Sigmoid colon (tissue), 7 donors: ENCODE measurements around the gene TRIM3. TPM values are rescaled to one million over a fixed set of nuclear protein-coding genes. Genes with fewer than 3 reads are reported as not detected.

Source experiments
- DNase-seq: peaks from one replicate; pipeline ENCODE4 v3.0.0-alpha.2; 2019
- H3K27ac ChIP-seq, 4 donors: fragments of 200-600 bp; sonication (generic); one replicate each; pipeline ENCODE4 v1.5.1; 2016 to 2019; ENCODE audit warnings: mild to moderate bottlenecking in 1 of 4
- H3K27me3 ChIP-seq, 3 donors: fragments of 200-600 bp; sonication (generic); one replicate each; pipeline ENCODE4 v1.5.1; 2019; ENCODE audit warnings: mild to moderate bottlenecking in 1 of 3
- H3K36me3 ChIP-seq, 4 donors: fragments of 200-600 bp; sonication (generic); one replicate each; pipeline ENCODE4 v1.5.1; 2016 to 2019
- H3K4me1 ChIP-seq, 4 donors: fragments of 200-600 bp; sonication (generic); one replicate each; pipeline ENCODE4 v1.5.1; 2017 to 2019
- H3K4me3 ChIP-seq, 4 donors: fragments of 200-600 bp; sonication (generic); one replicate each; pipeline ENCODE4 v1.5.1; 2017 to 2019; ENCODE audit warnings: mild to moderate bottlenecking in 2 of 4, moderate library complexity in 1 of 4
- H3K9me3 ChIP-seq, 4 donors: fragments of 200-600 bp in 3 of 4; sonication (generic) in 3 of 4; one replicate each; pipeline versions ENCODE4 v1.5.1 to v1.6.1; 2013 to 2019
- CTCF ChIP-seq, 4 experiments: fragments of 450-650 bp in 3 of 4; fragments of 200-600 bp in 1 of 4; IDR thresholded peaks; one replicate each; pipeline ENCODE4 v1.5.1; 2016 to 2019; ENCODE audit warnings: antibody characterized with exemption in 4 of 4, mild to moderate bottlenecking in 3 of 4, moderate library complexity in 2 of 4
- EP300 ChIP-seq, 4 donors: sonication (generic); formaldehyde crosslinking; IDR thresholded peaks; one replicate each; pipeline ENCODE4 v1.6.1; 2017; ENCODE audit warnings: antibody characterized with exemption in 4 of 4
- POLR2A ChIP-seq, 2 donors: fragments of 450-650 bp; IDR thresholded peaks; one replicate each; pipeline ENCODE4 v1.6.1; 2016; ENCODE audit warnings: antibody characterized with exemption in 2 of 2, mild to moderate bottlenecking in 2 of 2, moderate library complexity in 2 of 2
- POLR2AphosphoS5 ChIP-seq, 4 donors: sonication (generic); formaldehyde crosslinking; IDR thresholded peaks; one replicate each; pipeline ENCODE4 v1.6.1; 2017; ENCODE audit warnings: antibody characterized with exemption in 4 of 4
- WGBS, 2 donors: extraction: QIAGEN DNeasy Blood & Tissue Kit; methylation state at CpG; one replicate each; pipeline ENCODE4 v1.1.7; 2013; 5-methylcytosine and 5-hydroxymethylcytosine counted together
- intact Hi-C: fragments of 100-400 bp; cut with DNase I; formaldehyde crosslinking; loops from one replicate; pipeline ENCODE4 v1.15.1; 2023
- polyA plus RNA-seq, 3 donors: library from polyadenylated mRNA; stranded (reverse); fragments of 200-250 nt; gene quantifications; one replicate each; pipeline ENCODE4 v1.2.3, GENCODE V29; 2013
- total RNA-seq, 4 donors: library from RNA; depleted of rRNA; stranded (reverse); fragments of >200 nt; gene quantifications; one replicate each; pipeline ENCODE4 v1.1.0, GENCODE V29; 2016
- donor health status: healthy with polysubstance abuse.
- donor health status: Bipolar disorder and iron deficiency.
- donor health status: healthy.

Gene TRIM3
- total and polyA plus RNA-seq, 7 donors: 14.6 to 27.1 (median 19.8) TPM

GRCh38 chr11:6486938-6487337 is 13.2 kb upstream of the TRIM3 start:
- Histone ChIP-seq H3K4me3 (no peak overlapping the region), H3K27ac (no peak overlapping the region), H3K4me1 (peaks cover 0 to 15% (median 11%) of the 10 kb centered on the region in 4 donors), H3K9me3 (no peaks in the 10 kb centered on the region), H3K27me3 (no peaks in the 10 kb centered on the region), H3K36me3 (peaks cover 0 to 67% (median 16%) of the 10 kb centered on the region in 4 donors)
- 65 to 83% methylated on average over 1 of the region's 1 CpG for WGBS, 2 donors
- TF ChIP-seq POLR2A (IDR thresholded peaks at IDR 0.05): no peak
- TF ChIP-seq EP300 (IDR thresholded peaks at IDR 0.05): no peak
- TF ChIP-seq CTCF (IDR thresholded peaks at IDR 0.05): no peak
- TF ChIP-seq POLR2AphosphoS5 (IDR thresholded peaks at IDR 0.05): no peak
- intact Hi-C loops: no loop called here
- DNase-seq: no peak

- peaks cover 0 to 18% (median 14%) of the 10 kb centered on the region in 4 donors for H3K4me1 ChIP-seq
- H3K4me3 ChIP-seq: no peak overlapping the region
- H3K27ac ChIP-seq: no peak overlapping the region
- no peaks in the 10 kb centered on the region for H3K27me3 ChIP-seq
- 60 to 75% methylated on average over 3 of the region's 3 CpGs for WGBS, 2 donors
- H3K36me3 ChIP-seq: peaks cover 0 to 66% (median 16%) of the 10 kb centered on the region in 4 donors
- intact Hi-C loops: no loop called here
- no peak for DNase-seq
- no peak for TF ChIP-seq POLR2AphosphoS5 (IDR thresholded peaks at IDR 0.05)
- TF ChIP-seq POLR2A (IDR thresholded peaks at IDR 0.05): no peak
- TF ChIP-seq EP300 (IDR thresholded peaks at IDR 0.05): no peak
- TF ChIP-seq CTCF (IDR thresholded peaks at IDR 0.05): no peak
- H3K9me3 ChIP-seq: no peaks in the 10 kb centered on the region
Observed at GRCh38 chr11:6486256-6486655, 12.5 kb upstream of the TRIM3 start.

GRCh38 chr11:6485661-6486060 is 11.9 kb upstream of the TRIM3 start:
- Histone ChIP-seq H3K36me3 (peaks cover 0 to 66% (median 16%) of the 10 kb centered on the region in 4 donors), H3K4me3 (no peak overlapping the region), H3K27ac (no peak overlapping the region), H3K27me3 (no peaks in the 10 kb centered on the region), H3K4me1 (peaks cover 0 to 21% (median 17%) of the 10 kb centered on the region in 4 donors), H3K9me3 (no peaks in the 10 kb centered on the region)
- intact Hi-C loops: no loop called here
- 97 to 99% methylated on average over 3 of the region's 3 CpGs for WGBS, 2 donors
- DNase-seq: no peak
- TF ChIP-seq POLR2A (IDR thresholded peaks at IDR 0.05): no peak
- no peak for TF ChIP-seq POLR2AphosphoS5 (IDR thresholded peaks at IDR 0.05)
- TF ChIP-seq EP300 (IDR thresholded peaks at IDR 0.05): no peak
- TF ChIP-seq CTCF (IDR thresholded peaks at IDR 0.05): no peak

GRCh38 chr11:6483015-6483414 is 9.3 kb upstream of the TRIM3 start:
- Histone ChIP-seq H3K27ac (peak overlapping the region in 2 of 4 donors; percentile 88 to 94), H3K4me3 (no peak overlapping the region), H3K9me3 (no peaks in the 10 kb centered on the region), H3K27me3 (no peaks in the 10 kb centered on the region), H3K36me3 (peaks cover 6 to 64% (median 22%) of the 10 kb centered on the region in 4 donors), H3K4me1 (peaks cover 0 to 41% (median 29%) of the 10 kb centered on the region in 4 donors)
- TF ChIP-seq EP300 (IDR thresholded peaks at IDR 0.05) (no peak), POLR2A (IDR thresholded peaks at IDR 0.05) (no peak), POLR2AphosphoS5 (IDR thresholded peaks at IDR 0.05) (no peak), CTCF (IDR thresholded peaks at IDR 0.05) (no peak)
- intact Hi-C loops: loop anchor here (5.0 kb wide), 1 partner anchor 119 kb away; the partner anchor contains the start of genes ILK and RRP8
- DNase-seq: no peak
- WGBS, 2 donors: 80 to 92% methylated on average over 6 of the region's 6 CpGs

GRCh38 chr11:6482441-6482840 is 8.7 kb upstream of the TRIM3 start:
- Histone ChIP-seq H3K36me3 (peaks cover 9 to 64% (median 24%) of the 10 kb centered on the region in 4 donors), H3K27me3 (no peaks in the 10 kb centered on the region), H3K9me3 (no peaks in the 10 kb centered on the region), H3K4me1 (peaks cover 0 to 41% (median 29%) of the 10 kb centered on the region in 4 donors), H3K4me3 (peak overlapping the region; percentile 67 to 84 (median 79)), H3K27ac (peak overlapping the region; percentile 88 to 94 (median 91))
- WGBS, 2 donors: 64 to 80% methylated on average over 4 of the region's 4 CpGs
- intact Hi-C loops: loop anchor here (5.0 kb wide), 1 partner anchor 120 kb away; the partner anchor contains the start of genes ILK and RRP8
- TF ChIP-seq CTCF (IDR thresholded peaks at IDR 0.05) (no peak), EP300 (IDR thresholded peaks at IDR 0.05) (no peak), POLR2AphosphoS5 (IDR thresholded peaks at IDR 0.05) (no peak), POLR2A (IDR thresholded peaks at IDR 0.05) (no peak)
- no peak for DNase-seq
